ENCODE data around the gene AJAP1. TPM values are rescaled to one million over a fixed set of nuclear protein-coding genes. Genes with fewer than 3 reads are reported as not detected.
"Not testable (repeated sequence)": the region's sequence is repeated elsewhere in the genome, so short reads cannot be mapped to it uniquely, and the experiment has no call there.

Gene AJAP1
- total and polyA plus RNA-seq, 2 donors (not counting 1 experiment from before 2014, with no cell fraction given): not detected

DNA sequence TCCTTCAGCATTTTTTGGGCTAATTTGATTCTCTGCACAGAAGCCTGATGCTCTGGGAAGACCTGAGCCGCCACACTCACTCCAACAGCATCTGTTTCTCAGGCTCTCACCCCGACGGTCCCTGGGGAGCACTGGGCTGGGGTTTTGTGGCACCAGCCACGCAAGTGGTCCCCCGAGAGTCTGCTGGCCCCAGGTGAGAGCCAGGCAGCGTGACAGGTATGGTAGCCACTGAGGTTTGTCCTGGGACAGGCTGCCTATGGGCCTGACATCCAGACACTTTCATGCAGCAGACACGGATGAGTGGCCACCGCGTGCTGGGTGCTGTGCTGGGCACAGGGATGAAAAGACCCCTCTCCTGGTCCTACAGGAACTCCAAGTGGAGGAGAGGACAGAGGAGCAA lies 11.0 kb downstream of the AJAP1 start:
- Histone ChIP-seq H3K9me3 (ENCODE audit: control extremely low read depth in 1 of 3, control insufficient read depth in 2 of 3, insufficient read depth in 1 of 3, low read length in 2 of 3) (peaks cover 0 to 9% (median 0%) of the 10 kb centered on the region in 3 donors), H3K79me2 (ENCODE audit: control insufficient read depth, insufficient read depth, low read length) (no peaks in the 10 kb centered on the region), H3K9ac (ENCODE audit: low read length) (no peak overlapping the region), H3K4me3 (ENCODE audit: control extremely low read depth in 1 of 5, extremely low read depth in 1 of 5, insufficient read depth in 1 of 5, low read depth in 2 of 5, low read length in 4 of 5) (no peak overlapping the region), H3K27me3 (replicated peaks in 1 of 4; ENCODE audit: control extremely low read depth in 1 of 4, control insufficient read depth in 3 of 4, insufficient read depth in 4 of 4, low read length in 3 of 4) (peaks cover 0 to 4% (median 0%) of the 10 kb centered on the region in 4 experiments), H2AFZ (ENCODE audit: insufficient read depth, low read depth, low read length, poor library complexity, severe bottlenecking) (no peak overlapping the region), H3K36me3 (replicated peaks in 1 of 2; ENCODE audit: control extremely low read depth in 1 of 2, control insufficient read depth in 1 of 2, extremely low read depth in 1 of 2, insufficient read depth in 2 of 2, low read length in 1 of 2) (no peaks in the 10 kb centered on the region), H3K27ac (ENCODE audit: low read length in 2 of 2) (no peak overlapping the region), H3K4me1 (ENCODE audit: control insufficient read depth in 2 of 2, insufficient read depth in 2 of 2, low read length in 2 of 2) (no peaks in the 10 kb centered on the region), H4K20me1 (ENCODE audit: control insufficient read depth, insufficient read depth, low read length, poor library complexity, severe bottlenecking) (no peaks in the 10 kb centered on the region), H3K4me2 (replicated peaks; ENCODE audit: low read depth, low read length, poor library complexity, severe bottlenecking) (no peak overlapping the region)
- no peaks in the 10 kb centered on the region for H3K9me3 Mint-ChIP-seq (ENCODE audit: insufficient read depth)
- no peak for DNase-seq
- 52% methylated on average over 9 of the region's 9 CpGs for WGBS (ENCODE audit: insufficient coverage)
- no peak overlapping the region for H3K27ac Mint-ChIP-seq
- peaks cover 21% of the 10 kb centered on the region for H3K27me3 Mint-ChIP-seq
- ATAC-seq (ENCODE audit: low read depth): no peak
- POLR2A ChIA-PET: no interaction called here
- H3K4me3 Mint-ChIP-seq: no peak overlapping the region
- TF ChIP-seq, protein P1, sequence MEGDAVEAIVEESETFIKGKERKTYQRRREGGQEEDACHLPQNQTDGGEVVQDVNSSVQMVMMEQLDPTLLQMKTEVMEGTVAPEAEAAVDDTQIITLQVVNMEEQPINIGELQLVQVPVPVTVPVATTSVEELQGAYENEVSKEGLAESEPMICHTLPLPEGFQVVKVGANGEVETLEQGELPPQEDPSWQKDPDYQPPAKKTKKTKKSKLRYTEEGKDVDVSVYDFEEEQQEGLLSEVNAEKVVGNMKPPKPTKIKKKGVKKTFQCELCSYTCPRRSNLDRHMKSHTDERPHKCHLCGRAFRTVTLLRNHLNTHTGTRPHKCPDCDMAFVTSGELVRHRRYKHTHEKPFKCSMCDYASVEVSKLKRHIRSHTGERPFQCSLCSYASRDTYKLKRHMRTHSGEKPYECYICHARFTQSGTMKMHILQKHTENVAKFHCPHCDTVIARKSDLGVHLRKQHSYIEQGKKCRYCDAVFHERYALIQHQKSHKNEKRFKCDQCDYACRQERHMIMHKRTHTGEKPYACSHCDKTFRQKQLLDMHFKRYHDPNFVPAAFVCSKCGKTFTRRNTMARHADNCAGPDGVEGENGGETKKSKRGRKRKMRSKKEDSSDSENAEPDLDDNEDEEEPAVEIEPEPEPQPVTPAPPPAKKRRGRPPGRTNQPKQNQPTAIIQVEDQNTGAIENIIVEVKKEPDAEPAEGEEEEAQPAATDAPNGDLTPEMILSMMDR (IDR thresholded peaks at IDR 0.05): no peak
- no peak for TF ChIP-seq EZH2 (IDR thresholded peaks at IDR 0.05; ENCODE audit: borderline replicate concordance, insufficient read depth, low read depth, low read length, poor library complexity, severe bottlenecking)
- no peaks in the 10 kb centered on the region for H3K4me1 Mint-ChIP-seq
- intact Hi-C loops (cut with micrococcal nuclease): no loop called here
- CTCF ChIA-PET: no interaction called here

DNA sequence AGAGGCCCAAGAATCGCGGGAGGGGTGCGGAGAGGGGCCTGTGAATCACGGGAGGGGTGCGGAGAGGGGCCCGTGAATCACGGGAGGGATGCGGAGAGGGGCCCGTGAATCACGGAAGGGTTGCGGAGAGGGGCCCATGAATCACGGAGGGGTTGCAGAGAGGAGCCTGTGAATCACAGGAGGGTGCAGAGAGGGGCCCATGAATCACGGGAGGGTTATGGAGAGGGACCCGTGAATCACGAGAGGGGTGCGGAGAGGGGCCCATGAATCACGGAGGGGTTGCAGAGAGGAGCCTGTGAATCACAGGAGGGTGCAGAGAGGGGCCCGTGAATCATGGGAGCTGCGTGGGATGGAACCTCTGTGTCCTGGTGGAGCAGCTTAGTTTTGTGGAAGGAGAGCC lies 12.3 kb downstream of the AJAP1 start:
- H3K36me3 ChIP-seq (replicated peaks in 1 of 2; ENCODE audit: control extremely low read depth in 1 of 2, control insufficient read depth in 1 of 2, extremely low read depth in 1 of 2, insufficient read depth in 2 of 2, low read length in 1 of 2); H4K20me1 ChIP-seq (ENCODE audit: control insufficient read depth, insufficient read depth, low read length, poor library complexity, severe bottlenecking); DNase-seq; H3K9me3 Mint-ChIP-seq (ENCODE audit: insufficient read depth); H2AFZ ChIP-seq (ENCODE audit: insufficient read depth, low read depth, low read length, poor library complexity, severe bottlenecking); H3K9me3 ChIP-seq (ENCODE audit: control extremely low read depth in 1 of 3, control insufficient read depth in 2 of 3, insufficient read depth in 1 of 3, low read length in 2 of 3); H3K4me1 Mint-ChIP-seq; H3K27ac Mint-ChIP-seq; H3K4me3 ChIP-seq (ENCODE audit: control extremely low read depth in 1 of 5, extremely low read depth in 1 of 5, insufficient read depth in 1 of 5, low read depth in 2 of 5, low read length in 4 of 5); ATAC-seq (ENCODE audit: low read depth); H3K79me2 ChIP-seq (ENCODE audit: control insufficient read depth, insufficient read depth, low read length); H3K27ac ChIP-seq (ENCODE audit: low read length in 2 of 2); H3K9ac ChIP-seq (ENCODE audit: low read length); H3K4me3 Mint-ChIP-seq; POLR2A ChIA-PET; CTCF ChIA-PET; H3K27me3 ChIP-seq (replicated peaks in 1 of 4; ENCODE audit: control extremely low read depth in 1 of 4, control insufficient read depth in 3 of 4, insufficient read depth in 4 of 4, low read length in 3 of 4); intact Hi-C loops (cut with micrococcal nuclease); H3K4me2 ChIP-seq (replicated peaks; ENCODE audit: low read depth, low read length, poor library complexity, severe bottlenecking); H3K4me1 ChIP-seq (ENCODE audit: control insufficient read depth in 2 of 2, insufficient read depth in 2 of 2, low read length in 2 of 2): not testable (repeated sequence)
- peaks cover 13% of the 10 kb centered on the region for H3K27me3 Mint-ChIP-seq
- WGBS (ENCODE audit: insufficient coverage): 88% methylated on average over 19 of the region's 19 CpGs

All from B cell (primary cell).